Keratinocyte (primary cell): Measurements from ENCODE around the gene ALDH1L1. TPM values are rescaled to one million over a fixed set of nuclear protein-coding genes. Genes with fewer than 3 reads are reported as not detected.

Experiments
- DNase-seq: peaks from one replicate; pipeline ENCODE4 v3.0.0-alpha.2; 2011; ENCODE audit warnings: low read depth, missing footprints, low spot score
- FAIRE-seq: peaks from 2 replicates; lab custom pipeline; 2011; peaks lifted over from hg19 to GRCh38; lab: Jason Lieb, UNC
- H2AFZ ChIP-seq: 2 replicates; pipeline ENCODE4 v1.6.0; 2012; ENCODE audit warnings: low read length, control low read depth, inconsistent platforms; ENCODE audit not compliant: control insufficient read depth
- H3K27ac ChIP-seq: 2 replicates; pipeline ENCODE4 v1.5.1; 2011; ENCODE audit warnings: low read length; ENCODE audit not compliant: control insufficient read depth, insufficient read depth
- H3K27me3 ChIP-seq: 3 replicates; pipeline ENCODE4 v1.6.0; 2011; ENCODE audit warnings: low read length; ENCODE audit not compliant: control insufficient read depth, insufficient read depth; ENCODE audit errors: extremely low read depth
- H3K36me3 ChIP-seq, 2 experiments: 2 replicates in 1 of 2; 3 replicates in 1 of 2; pipeline ENCODE4 v1.5.1; 2011; ENCODE audit warnings: low read length in 2 of 2, mild to moderate bottlenecking in 1 of 2; ENCODE audit not compliant: control insufficient read depth in 2 of 2, insufficient read depth in 2 of 2; ENCODE audit errors: extremely low read depth in 1 of 2
- H3K4me1 ChIP-seq: 3 replicates; pipeline ENCODE4 v1.5.1; 2011; ENCODE audit warnings: low read length; ENCODE audit not compliant: control insufficient read depth, insufficient read depth; ENCODE audit errors: extremely low read depth
- H3K4me2 ChIP-seq: 3 replicates; pipeline ENCODE4 v1.6.0; 2011; ENCODE audit warnings: low read depth, low read length; ENCODE audit not compliant: control insufficient read depth, insufficient read depth; ENCODE audit errors: extremely low read depth
- H3K4me3 ChIP-seq, 3 experiments: fragments of 200-600 bp in 1 of 3; sonication (generic) in 1 of 3; 2 replicates in 2 of 3; 3 replicates in 1 of 3; pipeline ENCODE4 v1.5.1; 2011 to 2016; ENCODE audit warnings: low read length in 3 of 3, mild to moderate bottlenecking in 3 of 3, control low read depth in 2 of 3, inconsistent platforms in 1 of 3, low read depth in 1 of 3, mixed read lengths in 1 of 3, mixed run types in 1 of 3, moderate library complexity in 1 of 3; ENCODE audit not compliant: control insufficient read depth in 2 of 3, insufficient read depth in 2 of 3; ENCODE audit errors: extremely low read depth in 1 of 3
- H3K79me2 ChIP-seq: 2 replicates; pipeline ENCODE4 v1.6.0; 2012; ENCODE audit warnings: low read length; ENCODE audit not compliant: control insufficient read depth, insufficient read depth
- H3K9ac ChIP-seq: 3 replicates; pipeline ENCODE4 v1.6.0; 2011; ENCODE audit warnings: low read length; ENCODE audit not compliant: control insufficient read depth, insufficient read depth; ENCODE audit errors: extremely low read depth
- H3K9me1 ChIP-seq: 3 replicates; pipeline ENCODE4 v1.6.0; 2011; ENCODE audit warnings: low read length; ENCODE audit not compliant: control insufficient read depth, insufficient read depth; ENCODE audit errors: extremely low read depth
- H3K9me3 ChIP-seq: 2 replicates; pipeline ENCODE4 v1.5.1; 2012; ENCODE audit warnings: low read depth, low read length; ENCODE audit not compliant: control insufficient read depth
- H4K20me1 ChIP-seq: 3 replicates; pipeline ENCODE4 v1.6.0; 2011; ENCODE audit warnings: low read length; ENCODE audit not compliant: control insufficient read depth, insufficient read depth; ENCODE audit errors: extremely low read depth
- CTCF ChIP-seq, 3 experiments: IDR thresholded peaks in 1 of 3; conservative IDR thresholded peaks in 1 of 3; optimal IDR thresholded peaks in 1 of 3; 2 replicates in 2 of 3; 3 replicates in 1 of 3; pipeline versions ENCODE3 to v1.5.1; 2011; ENCODE audit warnings: low read length in 3 of 3, mild to moderate bottlenecking in 3 of 3, moderate library complexity in 2 of 3, control low read depth in 1 of 3, inconsistent platforms in 1 of 3; ENCODE audit not compliant: insufficient read depth in 2 of 3; ENCODE audit errors: extremely low read depth in 1 of 3
- EZH2 ChIP-seq: IDR thresholded peaks from one replicate; pipeline ENCODE4 v1.6.1; 2012; ENCODE audit warnings: inconsistent platforms, mild to moderate bottlenecking, low read length, moderate library complexity
- dilution Hi-C: fragments of 300-500 bp; cut with MboI; formaldehyde crosslinking; loops from one replicate; pipeline ENCODE4 v1.7.0; 2020; ENCODE audit warnings: low sequenced_read_pairs; ENCODE audit not compliant: extremely low pct_ligation_motif_present
- polyA plus RNA-seq, 5 experiments: library from polyadenylated mRNA; depleted of rRNA in 3 of 5; stranded (reverse) in 3 of 5; stranded (forward) in 1 of 5; unstranded in 1 of 5; fragments of >200 nt; gene quantifications; 1 replicate in 1 of 5; 2 replicates in 3 of 5; 3 replicates in 1 of 5; pipeline versions ENCODE4 v1.2.1 to v1.2.3, GENCODE V29; 2011 to 2012; ENCODE audit warnings: missing spikeins in 2 of 5, low read depth in 1 of 5, low replicate concordance in 1 of 5

ALDH1L1 gene
- polyA plus RNA-seq, 1 donor (not counting 4 experiments of a cell fraction or from before 2014, with no cell fraction given), result 0.35 TPM

GRCh38 chr3:126211569-126211968, 31.2 kb upstream of the ALDH1L1 start:
- Histone ChIP-seq H3K36me3 (no peaks in the 10 kb centered on the region), H2AFZ (no peak overlapping the region), H3K27me3 (no peaks in the 10 kb centered on the region), H3K27ac (no peak overlapping the region), H3K4me3 (no peak overlapping the region), H3K79me2 (no peaks in the 10 kb centered on the region), H4K20me1 (no peaks in the 10 kb centered on the region), H3K9me3 (no peaks in the 10 kb centered on the region), H3K9ac (no peak overlapping the region), H3K4me1 (peaks cover 33% of the 10 kb centered on the region), H3K4me2 (no peak overlapping the region), H3K9me1 (no peaks in the 10 kb centered on the region)
- FAIRE-seq (no peak), DNase-seq (no peak)
- TF ChIP-seq EZH2, result no peak
- no peak for TF ChIP-seq CTCF (optimal IDR thresholded peaks at IDR 0.05 in 1 of 3, IDR thresholded peaks at IDR 0.05 in 1 of 3, conservative IDR thresholded peaks at IDR 0.05 in 1 of 3; ENCODE audit: extremely low read depth in 1 of 3, insufficient read depth in 2 of 3, low read length in 3 of 3)
- dilution Hi-C loops, result no loop called here

GRCh38 chr3:126210606-126211005, 30.2 kb upstream of the ALDH1L1 start:
- DNase-seq, result no peak
- peaks cover 24% of the 10 kb centered on the region for H3K4me1 ChIP-seq
- H3K27me3 ChIP-seq, result no peaks in the 10 kb centered on the region
- no peaks in the 10 kb centered on the region for H3K79me2 ChIP-seq
- no peak overlapping the region for H3K27ac ChIP-seq
- dilution Hi-C loops, result no loop called here
- no peaks in the 10 kb centered on the region for H3K9me1 ChIP-seq
- H3K4me3 ChIP-seq, result no peak overlapping the region
- H3K9me3 ChIP-seq, result no peaks in the 10 kb centered on the region
- H2AFZ ChIP-seq, result no peak overlapping the region
- no peak for TF ChIP-seq CTCF (optimal IDR thresholded peaks at IDR 0.05 in 1 of 3, IDR thresholded peaks at IDR 0.05 in 1 of 3, conservative IDR thresholded peaks at IDR 0.05 in 1 of 3; ENCODE audit: extremely low read depth in 1 of 3, insufficient read depth in 2 of 3, low read length in 3 of 3)
- TF ChIP-seq EZH2, result no peak
- H4K20me1 ChIP-seq, result no peaks in the 10 kb centered on the region
- H3K9ac ChIP-seq, result no peak overlapping the region
- FAIRE-seq, result no peak
- H3K36me3 ChIP-seq, result no peaks in the 10 kb centered on the region
- no peak overlapping the region for H3K4me2 ChIP-seq
